Urinary bladder (tissue), 4 donors: ENCODE measurements around the gene EDC4. TPM values are rescaled to one million over a fixed set of nuclear protein-coding genes. Genes with fewer than 3 reads are reported as not detected.
"Not testable (repeated sequence)": the region's sequence is repeated elsewhere in the genome, so short reads cannot be mapped to it uniquely, and the experiment has no call there.

Experiments used
- DNase-seq: peaks from one replicate; pipeline ENCODE4 v3.0.0-alpha.2; 2015; ENCODE audit errors: extremely low spot score
- H3K27ac ChIP-seq: one replicate; pipeline ENCODE4 v1.5.1; 2013; ENCODE audit warnings: low read depth, mild to moderate bottlenecking, moderate library complexity
- H3K36me3 ChIP-seq: one replicate; pipeline ENCODE4 v1.6.1; 2013; ENCODE audit warnings: mild to moderate bottlenecking, moderate library complexity; ENCODE audit not compliant: insufficient read depth
- H3K4me1 ChIP-seq: one replicate; pipeline ENCODE4 v1.6.1; 2013; ENCODE audit warnings: mild to moderate bottlenecking, moderate library complexity; ENCODE audit not compliant: insufficient read depth
- H3K4me3 ChIP-seq: one replicate; pipeline ENCODE4 v1.5.1; 2013; ENCODE audit warnings: low read depth, low read length
- WGBS: extraction: QIAGEN DNeasy Blood & Tissue Kit; methylation state at CpG from one replicate; pipeline ENCODE4 v1.1.7; 2013; 5-methylcytosine and 5-hydroxymethylcytosine counted together
- polyA plus RNA-seq: library from polyadenylated mRNA; stranded (reverse); fragments of 200-250 nt; gene quantifications from one replicate; pipeline ENCODE4 v1.2.3, GENCODE V29; 2013
- total RNA-seq: library from RNA; depleted of rRNA; stranded (reverse); fragments of >200 nt; gene quantifications from one replicate; pipeline ENCODE4 v1.2.3, GENCODE V29; 2014
- donor health status: healthy with polysubstance abuse.
- donor health status: healthy.

EDC4 gene
- total and polyA plus RNA-seq, 2 donors: 31.8 to 43.2 TPM

DNA sequence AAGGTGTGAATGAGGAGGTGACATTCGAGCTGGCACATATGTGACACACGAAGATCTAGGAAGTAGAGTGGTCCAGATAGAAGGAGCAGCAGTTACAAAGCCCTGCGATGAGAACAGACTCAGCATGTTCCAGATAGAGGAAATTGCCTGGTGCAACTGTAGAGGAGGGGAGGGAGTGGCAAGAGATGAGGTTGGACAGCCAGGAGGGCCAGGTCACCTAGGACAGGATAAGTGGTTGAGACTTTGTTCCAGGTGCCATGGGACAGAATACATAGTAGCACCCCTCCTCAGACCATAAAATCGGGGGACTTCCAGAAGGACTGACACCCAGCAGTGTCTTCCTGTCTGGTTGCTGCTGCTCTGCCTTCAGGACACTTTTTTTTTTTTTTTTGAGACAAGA lies 14.4 kb upstream of the EDC4 start:
- no peak overlapping the region for H3K4me3 ChIP-seq
- no peak for DNase-seq
- no peaks in the 10 kb centered on the region for H3K36me3 ChIP-seq
- H3K27ac ChIP-seq: peak overlapping the region; percentile 67
- WGBS: 74% methylated on average over 4 of the region's 4 CpGs
- peaks cover 3% of the 10 kb centered on the region for H3K4me1 ChIP-seq

DNA sequence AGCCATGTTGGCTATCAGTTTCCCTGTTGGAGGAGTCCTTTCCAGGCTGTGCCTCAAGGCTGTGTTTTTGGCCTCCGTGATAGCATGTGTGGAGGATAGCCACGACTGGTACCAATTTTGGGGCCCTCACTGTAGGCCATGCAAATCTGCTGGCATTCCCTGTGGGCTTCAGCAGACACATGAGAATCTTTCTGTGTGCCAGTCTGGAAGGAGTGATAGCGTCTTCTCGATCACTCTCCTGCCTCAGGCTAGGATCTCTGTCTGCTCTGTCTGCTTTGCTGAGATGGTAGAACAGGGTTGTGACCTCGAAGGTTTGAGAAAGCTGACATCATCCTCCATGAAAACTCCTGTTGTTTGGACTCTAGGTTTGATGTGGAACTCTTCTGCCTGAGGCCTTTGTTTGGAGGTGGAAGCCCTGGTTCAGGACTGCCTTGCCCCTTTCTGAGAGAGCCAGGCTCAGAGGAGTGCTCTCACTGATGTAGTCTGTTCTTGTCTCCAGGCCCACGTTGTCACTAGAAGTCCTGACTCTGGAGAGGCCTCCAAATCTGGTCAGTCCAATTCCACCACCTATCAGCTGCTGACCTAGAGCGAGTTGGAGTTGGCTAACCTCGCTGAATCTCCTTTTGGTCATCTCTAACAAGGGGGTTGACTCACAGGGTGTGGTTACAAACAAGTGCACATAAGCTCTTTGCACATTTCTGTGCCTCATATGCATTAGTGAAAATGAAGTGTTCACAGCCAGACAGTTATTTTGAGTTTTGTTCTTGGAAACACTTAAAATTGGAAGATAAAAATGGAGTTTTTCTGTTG lies 12.1 kb upstream of the EDC4 start:
- no peak for DNase-seq
- WGBS: 77% methylated on average over 8 of the region's 8 CpGs
- H3K4me3 ChIP-seq: no peak overlapping the region
- H3K27ac ChIP-seq: no peak overlapping the region
- H3K4me1 ChIP-seq: peaks cover 5% of the 10 kb centered on the region
- H3K36me3 ChIP-seq: no peaks in the 10 kb centered on the region

- peaks cover 4% of the 10 kb centered on the region for H3K4me1 ChIP-seq
- H3K27ac ChIP-seq: no peak overlapping the region
- no peak overlapping the region for H3K4me3 ChIP-seq
- no peak for DNase-seq
- no peaks in the 10 kb centered on the region for H3K36me3 ChIP-seq
- WGBS: 87% methylated on average over 6 of the region's 6 CpGs
Measured at GRCh38 chr16:67861877-67862276, 11.0 kb upstream of the EDC4 start.

GRCh38 chr16:67862623-67863583 lies 9.9 kb upstream of the EDC4 start:
- H3K4me1 ChIP-seq: peaks cover 1% of the 10 kb centered on the region
- DNase-seq: no peak
- 64% methylated on average over 11 of the region's 11 CpGs for WGBS
- H3K27ac ChIP-seq: peak overlapping the region; percentile 42
- no peaks in the 10 kb centered on the region for H3K36me3 ChIP-seq
- no peak overlapping the region for H3K4me3 ChIP-seq

GRCh38 chr16:67864044-67864443 lies 8.8 kb upstream of the EDC4 start:
- not testable (repeated sequence) for DNase-seq, H3K4me3 ChIP-seq, H3K36me3 ChIP-seq, H3K27ac ChIP-seq, H3K4me1 ChIP-seq
- 93% methylated on average over 6 of the region's 6 CpGs for WGBS

- H3K27ac ChIP-seq: no peak overlapping the region
Measured at GRCh38 chr16:67864594-67864993, 8.3 kb upstream of the EDC4 start.

DNA sequence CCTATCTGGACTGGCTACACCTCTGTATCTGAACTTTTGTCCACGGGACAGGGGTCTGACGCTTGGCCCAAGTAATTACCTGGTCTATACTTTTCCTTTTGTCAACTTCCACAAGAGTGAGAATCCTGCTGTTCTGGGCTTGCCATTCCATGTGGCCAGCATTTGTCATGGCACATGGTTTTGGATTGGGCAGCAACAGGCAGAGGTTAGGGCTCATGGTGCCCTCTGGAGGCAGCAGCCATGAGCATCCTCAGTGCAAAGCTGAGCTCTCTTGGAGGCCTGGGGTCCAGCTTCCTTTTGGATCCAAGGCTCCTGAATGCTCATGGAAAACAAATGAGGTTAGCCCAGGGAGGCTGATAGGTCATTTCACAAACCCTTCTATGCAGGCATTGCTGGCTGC lies 7.5 kb upstream of the EDC4 start:
- Histone ChIP-seq H3K36me3 (no peaks in the 10 kb centered on the region), H3K4me3 (no peak overlapping the region), H3K4me1 (peaks cover 1% of the 10 kb centered on the region), H3K27ac (no peak overlapping the region)
- WGBS: 94% methylated on average over 2 of the region's 2 CpGs
- DNase-seq: no peak

More at GRCh38 chr16:67864594-67864993, 8.3 kb upstream of the EDC4 start:
- no peak for DNase-seq
- Histone ChIP-seq H3K4me3 (no peak overlapping the region), H3K4me1 (peaks cover 1% of the 10 kb centered on the region), H3K36me3 (no peaks in the 10 kb centered on the region)
- WGBS: 69% methylated on average over 2 of the region's 2 CpGs

DNA sequence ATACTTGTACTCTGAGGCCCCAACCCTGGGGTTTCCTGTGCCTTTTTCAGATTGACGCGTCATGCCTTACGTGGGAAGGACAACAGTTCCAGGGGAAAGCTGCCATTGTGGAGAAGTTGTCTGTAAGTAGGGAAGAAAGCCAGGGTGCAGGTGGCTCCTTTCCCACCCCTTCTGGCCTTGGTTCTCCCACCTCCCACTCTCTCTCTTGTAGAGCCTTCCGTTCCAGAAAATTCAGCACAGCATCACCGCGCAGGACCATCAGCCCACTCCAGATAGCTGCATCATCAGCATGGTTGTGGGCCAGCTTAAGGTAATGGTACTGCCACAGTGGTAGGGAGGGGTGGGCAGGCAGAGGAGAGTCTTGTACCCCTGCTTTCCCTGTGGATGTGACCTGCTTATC lies 4.6 kb upstream of the EDC4 start:
- 92% methylated on average over 6 of the region's 6 CpGs for WGBS
- Histone ChIP-seq H3K36me3 (no peaks in the 10 kb centered on the region), H3K4me3 (no peak overlapping the region)

DNA sequence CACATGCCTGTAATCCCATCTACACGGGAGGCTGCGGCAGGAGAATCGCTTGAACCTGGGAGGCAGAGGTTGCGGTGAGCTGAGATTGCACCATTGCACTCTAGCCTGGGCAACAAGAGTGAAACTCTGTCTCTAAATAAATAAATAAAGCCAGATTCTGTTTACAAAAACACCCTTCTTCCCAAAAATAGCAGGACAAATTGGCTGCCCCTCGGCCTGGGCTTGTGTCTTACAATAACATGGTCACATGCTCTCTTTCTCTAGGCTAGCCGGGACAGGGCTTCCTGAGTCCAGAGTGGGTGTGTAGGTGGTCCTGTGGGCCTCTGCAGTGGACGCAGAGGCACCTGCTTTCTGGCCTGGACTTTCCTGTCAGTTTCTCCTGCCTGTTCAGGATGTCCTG lies 3.2 kb upstream of the EDC4 start:
- no peak overlapping the region for H3K27ac ChIP-seq
- H3K36me3 ChIP-seq: no peaks in the 10 kb centered on the region
- WGBS: 87% methylated on average over 7 of the region's 7 CpGs

More for the DNA sequence above, 4.6 kb upstream of the EDC4 start:
- H3K4me1 ChIP-seq: peaks cover 1% of the 10 kb centered on the region
- H3K27ac ChIP-seq: no peak overlapping the region
- no peak for DNase-seq

GRCh38 chr16:67871256-67871655 lies 1.6 kb upstream of the EDC4 start:
- Histone ChIP-seq H3K4me3 (no peak overlapping the region), H3K36me3 (no peaks in the 10 kb centered on the region), H3K4me1 (peaks cover 2% of the 10 kb centered on the region), H3K27ac (no peak overlapping the region)
- no peak for DNase-seq
- WGBS: 73% methylated on average over 3 of the region's 3 CpGs

More for the DNA sequence above, 3.2 kb upstream of the EDC4 start:
- Histone ChIP-seq H3K4me3 (no peak overlapping the region), H3K4me1 (peaks cover 2% of the 10 kb centered on the region)
- DNase-seq: no peak

- peaks cover 2% of the 10 kb centered on the region for H3K4me1 ChIP-seq
- no peaks in the 10 kb centered on the region for H3K36me3 ChIP-seq
- WGBS: 53% methylated on average over 2 of the region's 2 CpGs
- no peak overlapping the region for H3K27ac ChIP-seq
- no peak overlapping the region for H3K4me3 ChIP-seq
- DNase-seq: no peak
Measured at GRCh38 chr16:67872131-67872630, 671 bp upstream of the EDC4 start.

GRCh38 chr16:67873435-67874370 lies 851 bp downstream of the EDC4 start:
- peaks cover 4% of the 10 kb centered on the region for H3K36me3 ChIP-seq
- 14% methylated on average over 23 of the region's 23 CpGs for WGBS
- no peak for DNase-seq
- H3K27ac ChIP-seq: peak overlapping the region; percentile 76
- H3K4me1 ChIP-seq: peaks cover 2% of the 10 kb centered on the region
- H3K4me3 ChIP-seq: peak overlapping the region; percentile 94

- H3K4me1 ChIP-seq: peaks cover 2% of the 10 kb centered on the region
- H3K4me3 ChIP-seq: no peak overlapping the region
- H3K36me3 ChIP-seq: peaks cover 4% of the 10 kb centered on the region
- no peak for DNase-seq
- H3K27ac ChIP-seq: no peak overlapping the region
- 71% methylated on average over 3 of the region's 3 CpGs for WGBS
Measured at GRCh38 chr16:67874372-67874771, 1.5 kb downstream of the EDC4 start.
